Activated naive CD4-positive, alpha-beta T cell treated with anti-CD3 and anti-CD28 coated beads, Interleukin-2, amount 50 U/mL, for 72 hours (primary cell): ENCODE results near the gene TRABD. TPM values are rescaled to one million over a fixed set of nuclear protein-coding genes. Genes with fewer than 3 reads are reported as not detected.

Experiments
- ATAC-seq, 2 donors: fragments of 150-1000 bp; cut with Tn5 transposase; 2 replicates each; pipeline ENCODE4 v1.10.0; 2021; ENCODE audit warnings: mild to moderate bottlenecking in 2 of 2, moderate library complexity in 2 of 2
- DNase-seq, 2 donors: peaks; one replicate each; pipeline ENCODE4 v3.0.0; 2021 to 2022; ENCODE audit warnings: low spot score in 2 of 2
- H3K27ac Mint-ChIP-seq, 2 donors: one replicate each; pipeline ENCODE4 v1.8.0; 2022; ENCODE audit warnings: mild to moderate bottlenecking in 2 of 2, mixed read lengths in 2 of 2
- H3K36me3 Mint-ChIP-seq, 2 donors: one replicate each; pipeline ENCODE4 v1.8.0; 2022; ENCODE audit warnings: mixed read lengths in 2 of 2
- H3K9me3 Mint-ChIP-seq, 2 donors: one replicate each; pipeline ENCODE4 v1.8.0; 2022; ENCODE audit warnings: mixed read lengths in 2 of 2
- total RNA-seq, 2 donors: library from RNA; stranded (reverse); gene quantifications; one replicate each; pipeline ENCODE4 v1.2.3, GENCODE V29; 2022

The TRABD gene
- total RNA-seq, 2 donors from 2014 or later: 84.4 to 98.2 TPM

- H3K9me3 Mint-ChIP-seq: no peaks in the 10 kb centered on the region
- H3K36me3 Mint-ChIP-seq: peaks cover 4 to 5% of the 10 kb centered on the region in 2 donors
- ATAC-seq: peak in 1 of 2 donors; percentile 9
- DNase-seq: no peak
- peak overlapping the region in 1 of 2 donors; percentile 62 for H3K27ac Mint-ChIP-seq
These were observed 31.2 kb downstream of the TRABD start for GRCh38 chr22:50216684-50217520.

- no peaks in the 10 kb centered on the region for H3K9me3 Mint-ChIP-seq
- DNase-seq (no peak), ATAC-seq (no peak)
- H3K27ac Mint-ChIP-seq: peak overlapping the region in 1 of 2 donors; percentile 41
- H3K36me3 Mint-ChIP-seq: peaks cover 4 to 5% of the 10 kb centered on the region in 2 donors
These were observed 31.9 kb downstream of the TRABD start for GRCh38 chr22:50217543-50218152.

- ATAC-seq (no peak), DNase-seq (no peak)
- no peak overlapping the region for H3K27ac Mint-ChIP-seq
- no peaks in the 10 kb centered on the region for H3K9me3 Mint-ChIP-seq
- H3K36me3 Mint-ChIP-seq: peaks cover 4 to 5% of the 10 kb centered on the region in 2 donors
These were observed 32.7 kb downstream of the TRABD start for GRCh38 chr22:50218153-50218995.

GRCh38 chr22:50218996-50219727 is 33.4 kb downstream of the TRABD start:
- H3K27ac Mint-ChIP-seq: peak overlapping the region in 1 of 2 donors; percentile 72
- peaks cover 4 to 5% of the 10 kb centered on the region in 2 donors for H3K36me3 Mint-ChIP-seq
- DNase-seq (no peak), ATAC-seq (peak in 1 of 2 donors; percentile 42)
- H3K9me3 Mint-ChIP-seq: no peaks in the 10 kb centered on the region

- peaks cover under 1 to 5% of the 10 kb centered on the region in 2 donors for H3K36me3 Mint-ChIP-seq
- DNase-seq: no peak
- peak overlapping the region; percentile 40 to 72 for H3K27ac Mint-ChIP-seq
- ATAC-seq: no peak
- no peaks in the 10 kb centered on the region for H3K9me3 Mint-ChIP-seq
These were observed 34.3 kb downstream of the TRABD start for GRCh38 chr22:50219800-50220602.

- no peak for DNase-seq
These were observed 35.1 kb downstream of the TRABD start for GRCh38 chr22:50220603-50221409.

GRCh38 chr22:50221410-50222300 is 35.9 kb downstream of the TRABD start:
- Mint-ChIP-seq H3K9me3 (no peaks in the 10 kb centered on the region), H3K36me3 (peaks cover 0 to 5% of the 10 kb centered on the region in 2 donors), H3K27ac (peak overlapping the region in 1 of 2 donors; percentile 9)
- ATAC-seq: no peak
- DNase-seq: no peak

More at GRCh38 chr22:50220603-50221409, 35.1 kb downstream of the TRABD start:
- H3K36me3 Mint-ChIP-seq: peaks cover 0 to 5% of the 10 kb centered on the region in 2 donors
- peak overlapping the region in 1 of 2 donors; percentile 72 for H3K27ac Mint-ChIP-seq
- H3K9me3 Mint-ChIP-seq: no peaks in the 10 kb centered on the region
- ATAC-seq: no peak

GRCh38 chr22:50222508-50222907 is 36.8 kb downstream of the TRABD start:
- H3K9me3 Mint-ChIP-seq: no peaks in the 10 kb centered on the region
- no peak for DNase-seq
- ATAC-seq: no peak
- H3K27ac Mint-ChIP-seq: peak overlapping the region in 1 of 2 donors; percentile 79
- peaks cover 0 to 5% of the 10 kb centered on the region in 2 donors for H3K36me3 Mint-ChIP-seq

GRCh38 chr22:50224071-50224470 is 38.4 kb downstream of the TRABD start:
- no peak overlapping the region for H3K27ac Mint-ChIP-seq
- no peak for DNase-seq
- no peaks in the 10 kb centered on the region for H3K9me3 Mint-ChIP-seq
- peaks cover 0 to 5% of the 10 kb centered on the region in 2 donors for H3K36me3 Mint-ChIP-seq
- no peak for ATAC-seq

GRCh38 chr22:50225200-50225969 is 39.7 kb downstream of the TRABD start:
- no peak for DNase-seq
- H3K27ac Mint-ChIP-seq: no peak overlapping the region
- H3K36me3 Mint-ChIP-seq: peaks cover 0 to 5% of the 10 kb centered on the region in 2 donors
- no peaks in the 10 kb centered on the region for H3K9me3 Mint-ChIP-seq
- no peak for ATAC-seq

- no peaks in the 10 kb centered on the region for H3K9me3 Mint-ChIP-seq
- DNase-seq: no peak
- peaks cover 0 to under 1% of the 10 kb centered on the region in 2 donors for H3K36me3 Mint-ChIP-seq
- ATAC-seq: no peak
- H3K27ac Mint-ChIP-seq: no peak overlapping the region
These were observed 40.6 kb downstream of the TRABD start for GRCh38 chr22:50226063-50226874.

- no peaks in the 10 kb centered on the region for H3K9me3 Mint-ChIP-seq
- DNase-seq (no peak), ATAC-seq (no peak)
- no peaks in the 10 kb centered on the region for H3K36me3 Mint-ChIP-seq
- no peak overlapping the region for H3K27ac Mint-ChIP-seq
These were observed 41.1 kb downstream of the TRABD start for GRCh38 chr22:50226875-50227165.
